OCI-LY1 (cell line): ENCODE measurements around the gene HACD3.
A peak's percentile ranks its signal among the peaks of the same experiment; 100 is the strongest.

ENCODE experiments used
- H2AFZ ChIP-seq: fragments of 200-600 bp; sonication (generic), shearing (Covaris generic); 2 replicates; pipeline ENCODE4 v1.6.0; 2014; ENCODE audit warnings: antibody characterized with exemption, mild to moderate bottlenecking, low read length
- H3F3A ChIP-seq: fragments of 200-600 bp; sonication (generic), shearing (Covaris generic); 2 replicates; pipeline ENCODE4 v1.6.0; 2014; ENCODE audit warnings: mild to moderate bottlenecking, antibody characterized with exemption, low read length, moderate library complexity; ENCODE audit not compliant: insufficient read depth
- H3K27ac ChIP-seq: fragments of 200-600 bp; sonication (generic); 2 replicates; pipeline ENCODE4 v1.5.1; 2014; ENCODE audit warnings: low read length, mixed run types, mild to moderate bottlenecking, low read depth; ENCODE audit not compliant: poor library complexity, severe bottlenecking
- H3K27me3 ChIP-seq: fragments of 200-600 bp; sonication (generic); 2 replicates; pipeline ENCODE4 v1.6.0; 2014; ENCODE audit warnings: antibody characterized with exemption, mild to moderate bottlenecking, low read length, moderate library complexity; ENCODE audit not compliant: insufficient read depth
- H3K36me3 ChIP-seq: fragments of 200-600 bp; sonication (generic); 2 replicates; pipeline ENCODE4 v1.6.1; 2014; ENCODE audit warnings: mild to moderate bottlenecking, antibody characterized with exemption, low read length, moderate library complexity, mixed read lengths; ENCODE audit not compliant: insufficient read depth
- H3K4me1 ChIP-seq: fragments of 200-600 bp; sonication (generic); 2 replicates; pipeline ENCODE4 v1.5.1; 2014; ENCODE audit warnings: mild to moderate bottlenecking, low read length, moderate library complexity; ENCODE audit not compliant: insufficient read depth, severe bottlenecking
- H3K4me2 ChIP-seq: fragments of 200-600 bp; sonication (generic), shearing (Covaris generic); 2 replicates; pipeline ENCODE4 v1.6.1; 2014; ENCODE audit warnings: low read length
- H3K4me3 ChIP-seq: fragments of 200-600 bp; sonication (generic); 2 replicates; pipeline ENCODE4 v1.5.1; 2014; ENCODE audit warnings: low read length, low read depth, mild to moderate bottlenecking, mixed read lengths; ENCODE audit not compliant: poor library complexity, severe bottlenecking
- H3K79me2 ChIP-seq: fragments of 200-600 bp; shearing (Covaris generic); 2 replicates; pipeline ENCODE4 v1.6.1; 2016; ENCODE audit warnings: mixed run types, low read length, mixed read lengths; ENCODE audit not compliant: insufficient read depth
- H3K9ac ChIP-seq: fragments of 200-600 bp; sonication (generic), shearing (Covaris generic); 2 replicates; pipeline ENCODE4 v1.6.1; 2014; ENCODE audit warnings: mild to moderate bottlenecking, low read length, mixed read lengths
- H3K9me2 ChIP-seq: fragments of 200-600 bp; sonication (generic), shearing (Covaris generic); 2 replicates; pipeline ENCODE4 v1.6.1; 2014; ENCODE audit warnings: low read depth, mild to moderate bottlenecking, low read length, mixed read lengths
- H3K9me3 ChIP-seq: fragments of 200-600 bp; shearing (Covaris generic); 2 replicates; pipeline ENCODE4 v1.6.1; 2014; ENCODE audit warnings: low read length, mixed read lengths
- H4K20me1 ChIP-seq: fragments of 200-600 bp; sonication (generic), shearing (Covaris generic); 2 replicates; pipeline ENCODE4 v1.6.0; 2016; ENCODE audit warnings: mild to moderate bottlenecking, low read length; ENCODE audit not compliant: insufficient read depth
- EZH2 ChIP-seq: fragments of 200-600 bp; sonication (generic), shearing (Covaris generic); IDR thresholded peaks from 2 replicates; pipeline ENCODE4 v1.8.0; 2017; ENCODE audit warnings: borderline replicate concordance, mixed run types, mild to moderate bottlenecking, antibody characterized with exemption, low read length, moderate library complexity, mixed read lengths
- TF ChIP-seq, protein P1 (sequence below): fragments of 200-600 bp; sonication (generic), shearing (Covaris generic); IDR thresholded peaks from 2 replicates; pipeline ENCODE4 v1.5.1; 2017; ENCODE audit warnings: mild to moderate bottlenecking, antibody characterized with exemption, low read length, moderate library complexity, mixed read lengths

Gene HACD3

DNA sequence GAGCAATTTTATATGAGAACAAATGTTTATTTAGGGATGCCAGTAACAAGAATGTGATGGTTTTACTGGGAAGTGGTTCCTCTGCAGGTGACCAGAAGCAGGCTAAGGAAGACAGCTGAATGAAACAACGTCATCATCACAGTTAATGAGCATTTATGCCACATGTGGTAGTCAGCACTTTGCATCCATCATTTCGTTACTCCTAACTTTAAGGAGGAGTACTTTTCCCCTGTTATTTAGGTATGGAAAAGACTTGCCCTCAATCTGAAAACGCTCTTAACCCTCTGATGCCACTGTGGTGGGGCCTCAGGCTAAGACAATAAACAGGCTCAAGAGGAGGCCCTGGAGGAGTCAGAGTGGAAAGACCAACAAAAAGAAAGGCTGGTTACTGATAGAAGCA lies 49.5 kb downstream of the HACD3 start:
- Histone ChIP-seq H3K4me1 (peaks cover 16% of the 10 kb centered on the region), H3F3A (no peaks in the 10 kb centered on the region), H3K9me2 (no peaks in the 10 kb centered on the region), H3K4me3 (no peak overlapping the region), H3K27me3 (no peaks in the 10 kb centered on the region), H3K4me2 (no peak overlapping the region), H2AFZ (no peak overlapping the region), H3K27ac (no peak overlapping the region), H3K79me2 (no peaks in the 10 kb centered on the region), H3K36me3 (peaks cover 92% of the 10 kb centered on the region), H4K20me1 (no peaks in the 10 kb centered on the region), H3K9ac (no peak overlapping the region), H3K9me3 (no peaks in the 10 kb centered on the region)
- TF ChIP-seq, protein P1, sequence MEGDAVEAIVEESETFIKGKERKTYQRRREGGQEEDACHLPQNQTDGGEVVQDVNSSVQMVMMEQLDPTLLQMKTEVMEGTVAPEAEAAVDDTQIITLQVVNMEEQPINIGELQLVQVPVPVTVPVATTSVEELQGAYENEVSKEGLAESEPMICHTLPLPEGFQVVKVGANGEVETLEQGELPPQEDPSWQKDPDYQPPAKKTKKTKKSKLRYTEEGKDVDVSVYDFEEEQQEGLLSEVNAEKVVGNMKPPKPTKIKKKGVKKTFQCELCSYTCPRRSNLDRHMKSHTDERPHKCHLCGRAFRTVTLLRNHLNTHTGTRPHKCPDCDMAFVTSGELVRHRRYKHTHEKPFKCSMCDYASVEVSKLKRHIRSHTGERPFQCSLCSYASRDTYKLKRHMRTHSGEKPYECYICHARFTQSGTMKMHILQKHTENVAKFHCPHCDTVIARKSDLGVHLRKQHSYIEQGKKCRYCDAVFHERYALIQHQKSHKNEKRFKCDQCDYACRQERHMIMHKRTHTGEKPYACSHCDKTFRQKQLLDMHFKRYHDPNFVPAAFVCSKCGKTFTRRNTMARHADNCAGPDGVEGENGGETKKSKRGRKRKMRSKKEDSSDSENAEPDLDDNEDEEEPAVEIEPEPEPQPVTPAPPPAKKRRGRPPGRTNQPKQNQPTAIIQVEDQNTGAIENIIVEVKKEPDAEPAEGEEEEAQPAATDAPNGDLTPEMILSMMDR = no peak
- TF ChIP-seq EZH2 = no peak

DNA sequence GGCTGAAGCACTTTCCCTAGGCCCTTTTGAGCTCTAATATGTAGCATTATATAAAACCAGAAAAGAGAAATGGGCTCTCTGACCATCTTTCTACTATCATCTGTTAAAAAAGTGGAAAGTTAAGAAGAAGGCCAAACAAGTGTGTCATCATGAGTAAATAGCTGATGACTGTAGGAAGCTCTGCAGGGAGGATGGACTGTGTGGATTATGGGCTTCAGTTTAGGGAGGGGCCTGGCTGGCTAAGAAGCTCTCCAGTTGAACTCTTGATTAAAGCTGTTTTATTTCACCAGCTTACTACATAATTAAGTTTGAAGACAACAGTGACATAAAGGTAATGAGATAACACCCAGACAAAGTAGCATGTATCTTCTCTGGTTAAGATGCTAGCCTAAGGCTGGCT lies 50.0 kb downstream of the HACD3 start:
- Histone ChIP-seq H2AFZ (no peak overlapping the region), H4K20me1 (no peaks in the 10 kb centered on the region), H3F3A (no peaks in the 10 kb centered on the region), H3K36me3 (peaks cover 89% of the 10 kb centered on the region), H3K27me3 (no peaks in the 10 kb centered on the region), H3K9me2 (no peaks in the 10 kb centered on the region), H3K27ac (no peak overlapping the region), H3K79me2 (no peaks in the 10 kb centered on the region), H3K4me2 (no peak overlapping the region), H3K9me3 (no peaks in the 10 kb centered on the region), H3K9ac (no peak overlapping the region), H3K4me1 (peaks cover 18% of the 10 kb centered on the region), H3K4me3 (no peak overlapping the region)
- TF ChIP-seq, protein P1 = no peak
- no peak for TF ChIP-seq EZH2

- Histone ChIP-seq H3F3A (no peaks in the 10 kb centered on the region), H3K9me3 (no peaks in the 10 kb centered on the region), H3K27me3 (no peaks in the 10 kb centered on the region), H2AFZ (no peak overlapping the region), H3K27ac (peak overlapping the region; percentile 56), H3K9ac (no peak overlapping the region), H3K4me1 (peaks cover 18% of the 10 kb centered on the region), H3K4me3 (no peak overlapping the region), H3K4me2 (peak overlapping the region; percentile 3; the same call in 1 of the 2 replicates), H3K79me2 (no peaks in the 10 kb centered on the region), H4K20me1 (no peaks in the 10 kb centered on the region), H3K9me2 (no peaks in the 10 kb centered on the region), H3K36me3 (peaks cover 80% of the 10 kb centered on the region)
- TF ChIP-seq, protein P1 = no peak
- TF ChIP-seq EZH2 = no peak
Measured at GRCh38 chr15:65583701-65584100, 53.4 kb downstream of the HACD3 start.
